SJCRH30 (cell line): ENCODE results near the gene ISM1. TPM values are rescaled to one million over a fixed set of nuclear protein-coding genes. Genes with fewer than 3 reads are reported as not detected.

Source experiments
- DNase-seq, 2 experiments: peaks; one replicate each; pipeline ENCODE4 v3.0.0-alpha.2; 2015 to 2020
- H3K27ac ChIP-seq: fragments of 250-450 bp; sonication (Bioruptor Pico); 2 replicates; pipeline ENCODE4 v1.5.1; 2020; ENCODE audit warnings: mild to moderate bottlenecking, moderate library complexity
- H3K27me3 ChIP-seq: fragments of 250-450 bp; sonication (Bioruptor Pico); 2 replicates; pipeline ENCODE4 v1.5.1; 2020; ENCODE audit warnings: mild to moderate bottlenecking, moderate library complexity
- H3K36me3 ChIP-seq: fragments of 250-450 bp; sonication (Bioruptor Pico); 2 replicates; pipeline ENCODE4 v1.5.1; 2020; ENCODE audit warnings: mild to moderate bottlenecking, moderate library complexity
- H3K4me1 ChIP-seq: fragments of 250-450 bp; sonication (Bioruptor Pico); 2 replicates; pipeline ENCODE4 v1.5.1; 2020; ENCODE audit warnings: mild to moderate bottlenecking, moderate library complexity
- H3K4me3 ChIP-seq: fragments of 250-450 bp; sonication (Bioruptor Pico); 2 replicates; pipeline ENCODE4 v1.5.1; 2020; ENCODE audit warnings: mild to moderate bottlenecking, moderate library complexity
- H3K9me3 ChIP-seq: fragments of 250-450 bp; sonication (Bioruptor Pico); replicated peaks from 2 replicates; pipeline ENCODE4 v1.5.1; 2020; ENCODE audit warnings: mild to moderate bottlenecking, moderate library complexity
- total RNA-seq: library from RNA; depleted of rRNA; stranded (reverse); fragments of >200 nt; shearing (Covaris generic); gene quantifications from 2 replicates; pipeline ENCODE4 v1.2.3, GENCODE V29; 2014; rRNA removed

Gene ISM1
- total RNA-seq, 1 experiment from 2014 or later: not detected

DNA sequence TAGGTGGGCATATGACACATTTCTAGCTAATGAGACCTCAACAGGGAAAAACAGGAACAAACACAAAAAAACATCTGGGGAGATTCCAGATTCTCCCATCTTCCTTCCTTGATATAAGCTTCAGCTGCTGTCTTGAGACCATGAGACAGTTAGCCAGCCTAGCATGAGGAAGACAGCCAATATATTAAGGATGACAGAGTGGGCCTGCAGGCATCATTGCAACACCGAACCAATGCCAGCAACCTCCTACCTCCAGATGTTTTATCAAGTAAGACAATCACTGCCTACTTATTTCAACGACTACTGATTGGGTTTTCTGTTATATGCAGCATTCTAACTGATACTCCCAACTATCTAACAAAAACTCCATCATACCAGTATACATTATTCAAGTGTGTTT, 119.0 kb downstream of the ISM1 start:
- Histone ChIP-seq H3K27ac (no peak overlapping the region), H3K4me1 (no peaks in the 10 kb centered on the region), H3K27me3 (no peaks in the 10 kb centered on the region), H3K36me3 (no peaks in the 10 kb centered on the region), H3K4me3 (no peak overlapping the region), H3K9me3 (no peaks in the 10 kb centered on the region)
- DNase-seq: no peak

DNA sequence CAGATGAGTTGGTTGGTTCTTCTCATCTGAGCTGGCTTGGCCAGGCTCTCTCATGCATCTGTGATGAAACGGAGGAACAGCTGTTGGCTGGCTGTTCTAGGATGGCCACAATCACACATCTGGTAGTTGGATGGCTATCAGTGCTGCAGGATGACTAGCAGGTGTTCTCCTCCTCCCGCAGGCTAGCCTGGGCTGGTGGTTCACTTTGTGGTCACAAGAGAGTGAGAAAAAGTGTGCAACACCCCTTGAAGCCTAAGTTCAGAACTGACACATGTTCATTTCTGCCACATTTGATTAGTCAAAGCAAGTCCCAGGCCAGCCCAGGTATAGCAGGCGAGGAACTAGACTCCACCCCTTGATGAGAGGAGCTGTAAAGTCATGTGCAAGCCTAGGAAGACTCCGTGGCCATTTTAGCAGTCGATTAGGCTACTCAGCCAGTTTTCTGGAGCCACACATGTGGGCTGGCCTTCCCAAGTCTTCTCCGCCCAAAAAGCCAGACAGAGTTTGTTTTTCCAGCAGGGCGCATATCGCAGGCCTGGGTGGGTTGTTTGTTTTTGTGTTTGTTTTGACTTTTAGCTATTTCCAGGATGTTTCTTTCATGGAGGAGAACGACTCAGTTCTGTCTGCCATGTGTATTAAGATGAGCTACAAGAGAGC, 120.8 kb downstream of the ISM1 start:
- no peak overlapping the region for H3K27ac ChIP-seq
- H3K4me1 ChIP-seq: no peaks in the 10 kb centered on the region
- no peak overlapping the region for H3K4me3 ChIP-seq
- no peaks in the 10 kb centered on the region for H3K27me3 ChIP-seq
- H3K36me3 ChIP-seq: no peaks in the 10 kb centered on the region
- no peaks in the 10 kb centered on the region for H3K9me3 ChIP-seq
- peak in 1 of 2 experiments; percentile 34 for DNase-seq

DNA sequence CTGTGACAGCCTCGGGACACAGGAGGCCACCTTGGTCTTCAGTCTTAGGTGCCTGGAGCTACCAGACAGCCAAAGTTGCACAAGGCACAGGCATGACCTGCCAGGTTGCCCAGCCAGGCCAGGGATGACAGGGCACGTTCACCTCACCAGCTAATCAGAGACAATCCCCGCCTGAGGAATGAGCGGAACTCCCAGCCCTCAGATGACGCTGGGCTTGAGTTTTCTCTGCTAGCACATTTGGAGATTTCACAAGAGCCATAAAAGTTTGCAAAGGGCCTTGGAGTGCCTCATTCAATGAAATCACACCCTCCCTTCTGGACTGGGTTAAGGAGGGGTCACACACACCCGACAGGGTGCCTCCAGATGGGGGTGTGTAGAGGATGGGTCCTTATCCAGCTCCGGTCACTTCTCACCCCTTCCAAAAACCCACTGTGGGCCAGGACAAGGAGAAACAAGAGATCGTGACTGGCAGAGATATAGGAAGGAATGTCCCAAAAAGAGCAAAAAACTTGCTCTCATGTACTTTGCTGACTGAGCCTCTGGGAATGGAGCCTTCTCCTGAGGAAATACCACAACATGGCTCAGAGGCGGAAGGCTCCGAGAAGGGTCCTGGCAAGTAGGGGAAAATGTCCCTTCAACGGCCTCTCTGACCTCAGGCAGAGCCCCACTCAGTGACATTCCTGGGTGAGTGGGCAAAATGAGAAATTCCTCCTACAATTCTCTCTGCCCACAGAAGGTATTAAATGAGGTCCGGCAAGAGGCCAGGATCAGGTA, 121.6 kb downstream of the ISM1 start:
- Histone ChIP-seq H3K36me3 (no peaks in the 10 kb centered on the region), H3K9me3 (no peaks in the 10 kb centered on the region), H3K27ac (no peak overlapping the region), H3K4me1 (no peaks in the 10 kb centered on the region), H3K4me3 (no peak overlapping the region), H3K27me3 (no peaks in the 10 kb centered on the region)
- DNase-seq: no peak

DNA sequence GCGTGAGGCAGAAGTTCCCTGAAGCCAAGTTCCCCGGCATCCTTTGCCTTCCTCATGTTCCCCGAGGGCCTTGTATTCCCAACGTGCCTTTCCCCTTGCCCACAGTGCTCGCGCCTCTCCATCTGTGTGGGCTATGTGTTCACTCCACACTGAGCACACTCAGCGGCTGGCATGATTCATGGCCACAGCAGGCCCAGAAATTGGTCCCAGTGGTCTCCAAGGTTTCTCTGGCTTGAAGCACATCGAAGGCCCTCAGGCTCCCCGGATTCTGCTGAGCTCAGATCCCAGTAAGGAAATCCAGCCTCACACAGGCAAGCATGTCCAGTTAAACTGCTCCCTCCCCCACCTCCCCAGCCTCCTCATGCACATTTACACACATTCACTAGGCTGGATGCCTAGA, 123.6 kb downstream of the ISM1 start:
- no peak for DNase-seq
- Histone ChIP-seq H3K27ac (no peak overlapping the region), H3K9me3 (no peaks in the 10 kb centered on the region), H3K27me3 (no peaks in the 10 kb centered on the region), H3K4me3 (no peak overlapping the region), H3K4me1 (no peaks in the 10 kb centered on the region), H3K36me3 (no peaks in the 10 kb centered on the region)

DNA sequence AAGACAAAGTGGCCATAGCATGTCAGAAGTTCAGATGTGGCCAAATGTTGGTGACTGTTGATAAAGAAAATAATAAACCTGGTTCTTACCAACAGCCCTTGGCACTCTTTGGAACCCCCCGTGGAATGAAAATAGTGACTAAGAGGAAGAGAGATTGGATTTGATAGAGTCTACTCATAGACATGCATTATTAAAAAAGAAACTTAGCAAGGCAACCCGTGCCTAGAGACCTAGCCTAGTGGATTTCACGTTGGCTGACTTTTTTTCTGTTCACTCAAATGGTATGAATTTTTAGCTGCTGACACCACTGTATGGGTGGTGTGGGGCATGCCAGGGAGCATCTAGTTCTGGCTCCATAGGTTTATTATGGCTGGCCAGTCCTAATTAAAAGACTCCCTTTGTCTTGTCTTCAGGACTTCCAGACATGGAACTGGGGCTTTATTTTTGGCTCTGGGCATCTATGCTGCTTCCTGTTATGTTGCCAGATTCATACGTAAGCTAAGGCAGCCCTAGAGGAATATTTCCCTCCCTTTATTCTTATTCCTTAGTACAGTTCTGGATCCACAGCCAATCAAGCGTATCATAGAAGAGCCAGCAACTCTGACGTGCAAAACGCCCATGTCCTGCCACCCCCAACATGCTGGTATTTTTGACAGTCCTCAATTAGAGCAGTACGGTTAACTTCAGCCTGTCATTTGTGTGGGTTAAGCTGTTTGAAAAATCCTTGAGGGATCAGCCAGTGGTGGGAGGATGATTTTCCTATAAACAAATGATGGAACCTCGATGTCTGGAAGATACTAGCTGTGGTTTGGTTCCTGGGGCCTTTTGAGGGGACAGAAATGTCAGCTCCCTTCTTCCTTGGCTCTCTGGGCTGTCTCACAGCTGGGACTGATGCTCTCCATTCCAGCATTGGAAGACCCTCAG, 127.5 kb downstream of the ISM1 start:
- DNase-seq: no peak
- Histone ChIP-seq H3K9me3 (no peaks in the 10 kb centered on the region), H3K36me3 (no peaks in the 10 kb centered on the region), H3K4me3 (no peak overlapping the region), H3K27me3 (no peaks in the 10 kb centered on the region), H3K27ac (no peak overlapping the region), H3K4me1 (no peaks in the 10 kb centered on the region)

DNA sequence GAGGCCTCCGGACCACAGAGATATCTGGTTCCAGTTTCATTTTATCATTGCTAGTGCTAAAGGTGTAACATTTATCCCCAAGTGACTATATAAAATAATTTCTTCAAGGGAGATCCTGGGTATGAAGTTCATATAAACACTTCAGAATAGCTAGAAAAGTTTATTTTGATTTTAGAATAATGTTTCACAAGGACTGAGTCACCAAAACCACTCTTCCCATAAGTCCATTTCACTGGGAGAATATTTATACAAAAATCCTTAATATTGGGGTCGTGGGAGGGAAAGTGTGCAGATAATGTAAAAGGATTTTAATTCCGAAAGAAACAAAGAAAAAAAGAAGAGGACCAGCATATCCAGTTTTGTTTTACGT, 128.1 kb downstream of the ISM1 start:
- no peak for DNase-seq
- H3K9me3 ChIP-seq: 0 out of 2 replicates have a peak, but pooled peaks cover 4% of the 10 kb centered on the region
- no peaks in the 10 kb centered on the region for H3K4me1 ChIP-seq
- no peak overlapping the region for H3K27ac ChIP-seq
- H3K4me3 ChIP-seq: no peak overlapping the region
- no peaks in the 10 kb centered on the region for H3K36me3 ChIP-seq
- H3K27me3 ChIP-seq: no peaks in the 10 kb centered on the region

Other genes starting within 250 kb of the ISM1 start
- not detected in 2 replicates for gene SPTLC3, start 212.3 kb upstream of the ISM1 start, total RNA-seq